ENCODE results near the gene NOMO2.
"Not testable (repeated sequence)": the region's sequence is repeated elsewhere in the genome, so short reads cannot be mapped to it uniquely, and the experiment has no call there.

GRCh38 chr16:18595796-18596195, 33.9 kb upstream of the NOMO2 start:
- not testable (repeated sequence) for TF ChIP-seq POLR2A (IDR thresholded peaks at IDR 0.05)
- TF ChIP-seq, protein P1, sequence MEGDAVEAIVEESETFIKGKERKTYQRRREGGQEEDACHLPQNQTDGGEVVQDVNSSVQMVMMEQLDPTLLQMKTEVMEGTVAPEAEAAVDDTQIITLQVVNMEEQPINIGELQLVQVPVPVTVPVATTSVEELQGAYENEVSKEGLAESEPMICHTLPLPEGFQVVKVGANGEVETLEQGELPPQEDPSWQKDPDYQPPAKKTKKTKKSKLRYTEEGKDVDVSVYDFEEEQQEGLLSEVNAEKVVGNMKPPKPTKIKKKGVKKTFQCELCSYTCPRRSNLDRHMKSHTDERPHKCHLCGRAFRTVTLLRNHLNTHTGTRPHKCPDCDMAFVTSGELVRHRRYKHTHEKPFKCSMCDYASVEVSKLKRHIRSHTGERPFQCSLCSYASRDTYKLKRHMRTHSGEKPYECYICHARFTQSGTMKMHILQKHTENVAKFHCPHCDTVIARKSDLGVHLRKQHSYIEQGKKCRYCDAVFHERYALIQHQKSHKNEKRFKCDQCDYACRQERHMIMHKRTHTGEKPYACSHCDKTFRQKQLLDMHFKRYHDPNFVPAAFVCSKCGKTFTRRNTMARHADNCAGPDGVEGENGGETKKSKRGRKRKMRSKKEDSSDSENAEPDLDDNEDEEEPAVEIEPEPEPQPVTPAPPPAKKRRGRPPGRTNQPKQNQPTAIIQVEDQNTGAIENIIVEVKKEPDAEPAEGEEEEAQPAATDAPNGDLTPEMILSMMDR (IDR thresholded peaks at IDR 0.05) = not testable (repeated sequence)

All from upper lobe of left lung (tissue), 4 donors.